Colonic mucosa (tissue), 4 donors: Measurements from ENCODE around the gene ARHGAP27. TPM values are rescaled to one million over a fixed set of nuclear protein-coding genes. Genes with fewer than 3 reads are reported as not detected.

Experiments used
- DNase-seq: peaks from one replicate; pipeline ENCODE4 v3.0.0-alpha.2; 2020
- H3K27ac ChIP-seq: fragments of 200-600 bp; one replicate; pipeline ENCODE4 v1.8.0; 2021
- H3K27me3 ChIP-seq: fragments of 200-600 bp; one replicate; pipeline ENCODE4 v1.8.0; 2021
- H3K36me3 ChIP-seq: fragments of 200-600 bp; one replicate; pipeline ENCODE4 v1.8.0; 2021
- H3K4me1 ChIP-seq: fragments of 200-600 bp; one replicate; pipeline ENCODE4 v1.8.0; 2021; ENCODE audit warnings: mild to moderate bottlenecking
- H3K4me3 ChIP-seq: fragments of 200-600 bp; one replicate; pipeline ENCODE4 v1.8.0; 2021
- H3K9ac ChIP-seq, 2 donors: one replicate each; pipeline ENCODE4 v1.7.0; 2013; ENCODE audit warnings: control low read depth in 2 of 2, low read depth in 2 of 2, low read length in 2 of 2
- H3K9me3 ChIP-seq: fragments of 200-600 bp; one replicate; pipeline ENCODE4 v1.8.0; 2021
- CTCF ChIP-seq: fragments of 200-600 bp; IDR thresholded peaks from one replicate; pipeline ENCODE4 v1.8.0; 2022; ENCODE audit warnings: antibody characterized with exemption, mild to moderate bottlenecking
- intact Hi-C: fragments of 100-400 bp; cut with DNase I; formaldehyde crosslinking; loops from one replicate; pipeline ENCODE4 v1.14.1; 2022
- total RNA-seq, 2 donors: library from RNA; stranded (reverse); fragmentation: NEBNext Ultra II Directional in 1 of 2; extraction: Animal tissue kit (Norgen Biotek cat#: 25700) in 1 of 2; gene quantifications; one replicate each; pipeline ENCODE4 v1.2.1, GENCODE V29; 2021
- donor health status: healthy.
- donor health status: DM: no; HTN: no; CAD: no.
- donor health status: DM: no; HTN: no; CAD: no.

ARHGAP27 gene
- total RNA-seq, 2 donors from 2014 or later = 107 to 165 TPM

- no peaks in the 10 kb centered on the region for H3K27me3 ChIP-seq
- intact Hi-C loops = loop anchor here (10.0 kb wide), 1 partner anchor 196 kb away; no protein-coding TSS in a partner anchor
- DNase-seq = no peak
- no peak for TF ChIP-seq CTCF
- no peak overlapping the region for H3K27ac ChIP-seq
- peaks cover 26% of the 10 kb centered on the region for H3K36me3 ChIP-seq
- no peaks in the 10 kb centered on the region for H3K4me1 ChIP-seq
- no peaks in the 10 kb centered on the region for H3K9me3 ChIP-seq
- H3K9ac ChIP-seq = no peak overlapping the region
- H3K4me3 ChIP-seq = no peak overlapping the region
These were observed 33.9 kb downstream of the ARHGAP27 start for GRCh38 chr17:45398800-45399199.

GRCh38 chr17:45397796-45398195, 34.9 kb downstream of the ARHGAP27 start:
- Histone ChIP-seq H3K9me3 (no peaks in the 10 kb centered on the region), H3K9ac (no peak overlapping the region), H3K27me3 (no peaks in the 10 kb centered on the region), H3K27ac (no peak overlapping the region), H3K4me1 (no peaks in the 10 kb centered on the region), H3K4me3 (no peak overlapping the region), H3K36me3 (peaks cover 26% of the 10 kb centered on the region)
- DNase-seq = no peak
- intact Hi-C loops = loop anchor here (10.0 kb wide), 1 partner anchor 197 kb away; no protein-coding TSS in a partner anchor
- no peak for TF ChIP-seq CTCF

DNA sequence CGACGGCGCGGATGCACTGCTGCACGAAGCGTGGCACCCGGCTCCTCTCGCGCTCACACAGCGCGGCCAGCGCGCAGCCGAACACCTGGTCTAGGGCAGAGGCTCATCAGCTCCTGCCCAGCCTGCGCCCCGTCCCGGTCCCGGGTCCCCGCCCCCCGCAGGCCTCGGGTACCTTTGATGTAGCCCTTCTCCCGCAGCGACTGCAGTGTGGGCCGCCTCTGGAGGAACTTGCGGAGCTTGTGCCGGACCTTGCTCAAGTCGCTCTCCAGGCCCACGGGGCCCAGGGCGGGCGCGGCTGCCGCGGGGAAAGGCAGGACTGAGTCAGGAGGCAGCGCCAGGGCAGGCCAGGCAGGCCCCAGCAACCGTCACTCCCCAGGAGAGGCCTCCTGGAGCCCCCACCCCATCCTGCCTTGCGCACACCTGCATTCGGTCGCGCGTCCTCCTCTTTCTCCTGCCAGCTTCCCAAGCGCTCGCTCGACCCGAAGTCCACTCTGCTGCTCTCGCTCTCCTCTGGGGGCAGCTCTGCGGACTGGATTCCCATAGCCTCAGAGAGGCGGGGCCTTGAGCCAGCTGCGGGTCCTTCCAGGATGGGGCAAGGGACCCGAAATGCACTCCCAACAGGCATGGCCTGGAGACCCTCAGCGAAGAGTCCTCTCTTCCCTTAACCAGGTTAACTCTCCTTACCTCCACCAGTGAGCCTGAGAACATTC, 36.0 kb downstream of the ARHGAP27 start:
- intact Hi-C loops = loop anchor here (10.0 kb wide), 1 partner anchor 198 kb away; no protein-coding TSS in a partner anchor
- DNase-seq = no peak

DNA sequence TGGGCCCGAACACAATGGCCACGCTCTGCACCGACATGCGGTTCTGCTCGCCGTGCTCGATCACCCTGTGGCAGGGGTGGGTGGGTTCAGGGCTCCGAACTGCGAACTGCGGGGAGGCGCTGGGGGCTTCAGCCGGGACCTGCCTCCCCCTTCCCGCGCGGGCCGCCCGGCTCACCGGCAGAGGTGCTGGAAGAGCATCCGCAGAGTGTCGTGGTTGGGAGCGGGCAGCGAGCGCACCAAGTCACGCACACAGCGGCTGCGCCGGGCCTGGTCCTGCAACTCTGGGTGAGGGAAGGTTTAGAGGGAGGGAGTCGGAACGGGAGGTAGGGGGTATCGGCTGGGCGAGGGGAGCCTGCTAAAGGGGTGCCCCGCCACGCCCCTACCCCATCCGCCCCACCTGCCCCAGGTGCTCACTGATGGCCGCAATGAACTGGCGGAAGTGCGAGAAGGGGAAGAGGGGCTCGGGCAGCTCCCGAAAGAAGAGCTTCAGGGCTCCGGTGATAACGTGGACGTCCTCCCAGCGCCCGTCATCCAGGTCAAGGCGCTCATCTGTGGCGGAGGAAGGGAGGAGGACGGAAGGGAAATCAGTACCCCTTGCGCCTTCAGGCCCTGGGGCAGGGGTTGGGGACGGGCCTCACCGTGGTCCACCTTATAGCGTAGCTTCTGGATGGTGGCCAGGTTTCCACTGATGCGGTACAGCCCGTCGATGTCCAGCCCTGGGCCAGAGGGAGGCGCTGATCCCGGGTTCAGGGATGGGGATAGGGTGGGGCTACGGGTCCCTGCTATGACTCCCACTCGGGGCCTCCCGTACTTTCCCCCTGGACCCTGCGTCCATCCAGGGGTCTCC, 36.9 kb downstream of the ARHGAP27 start:
- Histone ChIP-seq H3K27ac (no peak overlapping the region), H3K4me1 (no peaks in the 10 kb centered on the region), H3K4me3 (no peak overlapping the region), H3K27me3 (no peaks in the 10 kb centered on the region), H3K36me3 (peaks cover 21% of the 10 kb centered on the region), H3K9me3 (no peaks in the 10 kb centered on the region), H3K9ac (no peak overlapping the region)
- DNase-seq = no peak
- intact Hi-C loops = loop anchor here (10.0 kb wide), 1 partner anchor 199 kb away; no protein-coding TSS in a partner anchor
- no peak for TF ChIP-seq CTCF

More for the DNA sequence above, 36.0 kb downstream of the ARHGAP27 start:
- H3K27ac ChIP-seq = no peak overlapping the region
- no peaks in the 10 kb centered on the region for H3K27me3 ChIP-seq
- no peak overlapping the region for H3K9ac ChIP-seq
- peaks cover 21% of the 10 kb centered on the region for H3K36me3 ChIP-seq
- no peaks in the 10 kb centered on the region for H3K4me1 ChIP-seq
- H3K9me3 ChIP-seq = no peaks in the 10 kb centered on the region
- no peak for TF ChIP-seq CTCF
- H3K4me3 ChIP-seq = no peak overlapping the region

- H3K36me3 ChIP-seq = peaks cover 21% of the 10 kb centered on the region
- DNase-seq = peak; percentile 70
- H3K9me3 ChIP-seq = no peaks in the 10 kb centered on the region
- intact Hi-C loops = loop anchor here (10.0 kb wide), 1 partner anchor 200 kb away; no protein-coding TSS in a partner anchor
- H3K9ac ChIP-seq = no peak overlapping the region
- no peaks in the 10 kb centered on the region for H3K27me3 ChIP-seq
- H3K4me1 ChIP-seq = no peaks in the 10 kb centered on the region
- no peak overlapping the region for H3K27ac ChIP-seq
- peak; percentile 54 for TF ChIP-seq CTCF
- H3K4me3 ChIP-seq = no peak overlapping the region
These were observed 37.6 kb downstream of the ARHGAP27 start for GRCh38 chr17:45394913-45395568.
